B cell (primary cell): ENCODE measurements around the gene MAGEA2.
"Not testable (repeated sequence)": the region's sequence is repeated elsewhere in the genome, so short reads cannot be mapped to it uniquely, and the experiment has no call there.

Experiments used
- EZH2 ChIP-seq: IDR thresholded peaks from 2 replicates; pipeline ENCODE4 v1.6.1; 2012; ENCODE audit warnings: borderline replicate concordance, low read depth, mild to moderate bottlenecking, moderate library complexity, low read length; ENCODE audit not compliant: insufficient read depth, poor library complexity, severe bottlenecking
- TF ChIP-seq, protein P1 (sequence below): fragments of 200-600 bp; IDR thresholded peaks from one replicate; pipeline ENCODE4 v1.8.0; 2022; ENCODE audit warnings: antibody characterized with exemption, mild to moderate bottlenecking

DNA sequence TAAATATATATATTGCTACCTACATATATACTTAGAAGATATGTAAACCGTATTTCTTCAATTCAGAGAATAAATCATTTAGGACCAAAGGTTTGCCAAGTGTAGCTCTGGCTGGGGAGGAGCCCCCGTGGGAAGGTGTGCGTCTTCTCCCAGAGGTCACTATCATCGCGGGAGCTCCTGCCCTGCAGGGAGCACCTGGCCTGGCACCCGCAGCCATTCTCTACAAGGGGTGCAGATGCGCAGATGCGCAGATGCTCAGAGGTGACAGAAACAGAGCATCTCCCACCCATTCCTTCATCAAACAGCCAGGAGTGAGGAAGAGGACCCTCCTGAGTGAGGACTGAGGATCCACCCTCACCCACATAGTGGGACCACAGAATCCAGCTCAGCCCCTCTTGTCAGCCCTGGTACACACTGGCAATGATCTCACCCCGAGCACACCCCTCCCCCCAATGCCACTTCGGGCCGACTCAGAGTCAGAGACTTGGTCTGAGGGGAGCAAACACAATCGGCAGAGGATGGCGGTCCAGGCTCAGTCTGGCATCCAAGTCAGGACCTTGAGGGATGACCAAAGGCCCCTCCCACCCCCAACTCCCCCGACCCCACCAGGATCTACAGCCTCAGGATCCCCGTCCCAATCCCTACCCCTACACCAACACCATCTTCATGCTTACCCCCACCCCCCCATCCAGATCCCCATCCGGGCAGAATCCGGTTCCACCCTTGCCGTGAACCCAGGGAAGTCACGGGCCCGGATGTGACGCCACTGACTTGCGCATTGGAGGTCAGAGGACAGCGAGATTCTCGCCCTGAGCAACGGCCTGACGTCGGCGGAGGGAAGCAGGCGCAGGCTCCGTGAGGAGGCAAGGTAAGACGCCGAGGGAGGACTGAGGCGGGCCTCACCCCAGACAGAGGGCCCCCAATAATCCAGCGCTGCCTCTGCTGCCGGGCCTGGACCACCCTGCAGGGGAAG is 39.5 kb downstream of the MAGEA2 start, which contains the start of gene MAGEA2B:
- TF ChIP-seq, protein P1, sequence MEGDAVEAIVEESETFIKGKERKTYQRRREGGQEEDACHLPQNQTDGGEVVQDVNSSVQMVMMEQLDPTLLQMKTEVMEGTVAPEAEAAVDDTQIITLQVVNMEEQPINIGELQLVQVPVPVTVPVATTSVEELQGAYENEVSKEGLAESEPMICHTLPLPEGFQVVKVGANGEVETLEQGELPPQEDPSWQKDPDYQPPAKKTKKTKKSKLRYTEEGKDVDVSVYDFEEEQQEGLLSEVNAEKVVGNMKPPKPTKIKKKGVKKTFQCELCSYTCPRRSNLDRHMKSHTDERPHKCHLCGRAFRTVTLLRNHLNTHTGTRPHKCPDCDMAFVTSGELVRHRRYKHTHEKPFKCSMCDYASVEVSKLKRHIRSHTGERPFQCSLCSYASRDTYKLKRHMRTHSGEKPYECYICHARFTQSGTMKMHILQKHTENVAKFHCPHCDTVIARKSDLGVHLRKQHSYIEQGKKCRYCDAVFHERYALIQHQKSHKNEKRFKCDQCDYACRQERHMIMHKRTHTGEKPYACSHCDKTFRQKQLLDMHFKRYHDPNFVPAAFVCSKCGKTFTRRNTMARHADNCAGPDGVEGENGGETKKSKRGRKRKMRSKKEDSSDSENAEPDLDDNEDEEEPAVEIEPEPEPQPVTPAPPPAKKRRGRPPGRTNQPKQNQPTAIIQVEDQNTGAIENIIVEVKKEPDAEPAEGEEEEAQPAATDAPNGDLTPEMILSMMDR, result not testable (repeated sequence)
- not testable (repeated sequence) for TF ChIP-seq EZH2
